GM18858 (cell line): Measurements from ENCODE around the gene TOP3A.

Experiments used
- ATAC-seq: cut with Tn5 transposase; IDR thresholded peaks from one replicate; pipeline ENCODE4 v1.9.1; 2021; ENCODE audit not compliant: unreplicated experiment

Gene TOP3A

GRCh38 chr17:18256351-18256750, 58.4 kb downstream of the TOP3A start:
- ATAC-seq, result no peak

GRCh38 chr17:18254888-18255649, 59.7 kb downstream of the TOP3A start:
- no peak for ATAC-seq

GRCh38 chr17:18253947-18254821, 60.6 kb downstream of the TOP3A start:
- ATAC-seq, result no peak

- ATAC-seq, result no peak
These were observed 61.5 kb downstream of the TOP3A start for GRCh38 chr17:18253187-18253884.

GRCh38 chr17:18252160-18252559, 62.6 kb downstream of the TOP3A start:
- ATAC-seq, result no peak

GRCh38 chr17:18251204-18251603, 63.6 kb downstream of the TOP3A start:
- ATAC-seq, result no peak

- ATAC-seq, result no peak
These were observed 64.1 kb downstream of the TOP3A start for GRCh38 chr17:18250708-18251107.

- no peak for ATAC-seq
These were observed 64.5 kb downstream of the TOP3A start for GRCh38 chr17:18250259-18250658.

- no peak for ATAC-seq
These were observed 66.0 kb downstream of the TOP3A start for GRCh38 chr17:18248811-18249210.

GRCh38 chr17:18248300-18248731, 66.5 kb downstream of the TOP3A start:
- ATAC-seq, result no peak

- ATAC-seq, result no peak
These were observed 67.2 kb downstream of the TOP3A start for GRCh38 chr17:18247613-18248001.

- no peak for ATAC-seq
These were observed 67.7 kb downstream of the TOP3A start for GRCh38 chr17:18246880-18247612.

- no peak for ATAC-seq
These were observed 68.6 kb downstream of the TOP3A start for GRCh38 chr17:18246109-18246725.

- ATAC-seq, result no peak
These were observed 69.6 kb downstream of the TOP3A start for GRCh38 chr17:18245038-18245776.

GRCh38 chr17:18241229-18241871, 73.4 kb downstream of the TOP3A start:
- no peak for ATAC-seq

GRCh38 chr17:18240449-18240848, 74.3 kb downstream of the TOP3A start:
- ATAC-seq, result no peak

- ATAC-seq, result no peak
These were observed 76.5 kb downstream of the TOP3A start for GRCh38 chr17:18238299-18238698.

GRCh38 chr17:18237461-18237860, 77.3 kb downstream of the TOP3A start:
- ATAC-seq, result no peak

GRCh38 chr17:18236494-18236893, 78.3 kb downstream of the TOP3A start:
- ATAC-seq, result no peak
